ENCODE measurements around the gene CD79B. TPM values are rescaled to one million over a fixed set of nuclear protein-coding genes. Genes with fewer than 3 reads are reported as not detected.
"Not testable (repeated sequence)": the region's sequence is repeated elsewhere in the genome, so short reads cannot be mapped to it uniquely, and the experiment has no call there.

CD79B gene
- total and polyA plus RNA-seq, 4 experiments from 2014 or later: 16.4 to 57.2 (median 35.8) TPM

- H3K4me1 Mint-ChIP-seq; H3K36me3 ChIP-seq (ENCODE audit: insufficient read depth, low read length); H3K27me3 ChIP-seq (ENCODE audit: insufficient read depth, low read length); H3K4me3 Mint-ChIP-seq; H3K9me3 Mint-ChIP-seq; H3K27ac ChIP-seq (ENCODE audit: low read depth, low read length); intact Hi-C loops (cut with micrococcal nuclease); H3K27me3 Mint-ChIP-seq; H3K4me3 ChIP-seq (ENCODE audit: low read length in 2 of 2); H3K36me3 Mint-ChIP-seq; H3K4me1 ChIP-seq (ENCODE audit: insufficient read depth, low read length); CTCF ChIA-PET (ENCODE audit: partially characterized antibody); POLR2A ChIA-PET (ENCODE audit: partially characterized antibody); H3K27ac Mint-ChIP-seq; H3K9me3 ChIP-seq (ENCODE audit: control insufficient read depth in 1 of 2, low read length in 2 of 2); DNase-seq: not testable (repeated sequence)
These were observed 39.7 kb downstream of the CD79B start for GRCh38 chr17:63892316-63893037.

GRCh38 chr17:63889026-63889848 lies 42.9 kb downstream of the CD79B start:
- H3K9me3 Mint-ChIP-seq; H3K4me1 ChIP-seq (ENCODE audit: insufficient read depth, low read length); H3K4me1 Mint-ChIP-seq; H3K4me3 ChIP-seq (ENCODE audit: low read length in 2 of 2); POLR2A ChIA-PET (ENCODE audit: partially characterized antibody); H3K27ac Mint-ChIP-seq; H3K36me3 Mint-ChIP-seq; H3K27ac ChIP-seq (ENCODE audit: low read depth, low read length); H3K27me3 ChIP-seq (ENCODE audit: insufficient read depth, low read length); H3K9me3 ChIP-seq (ENCODE audit: control insufficient read depth in 1 of 2, low read length in 2 of 2); intact Hi-C loops (cut with micrococcal nuclease); H3K27me3 Mint-ChIP-seq; H3K36me3 ChIP-seq (ENCODE audit: insufficient read depth, low read length): not testable (repeated sequence)
- peak in 4 of 5 donors; percentile 26 to 44 (median 36) for DNase-seq
- peak overlapping the region in 2 of 8 donors; percentile 17 to 53 for H3K4me3 Mint-ChIP-seq
- CTCF ChIA-PET (ENCODE audit: partially characterized antibody): interaction anchor here (0.7 to 3.4 kb wide), 17 partner anchors 8 to 382 kb away, joined by 3 to 23 read pairs (median 3); partner anchors contain the start of genes CD79B, GH1, GH2 and ICAM2

- H3K4me1 ChIP-seq (ENCODE audit: insufficient read depth, low read length); H3K27ac ChIP-seq (ENCODE audit: low read depth, low read length); H3K4me3 Mint-ChIP-seq; H3K36me3 Mint-ChIP-seq; H3K27ac Mint-ChIP-seq; H3K27me3 ChIP-seq (ENCODE audit: insufficient read depth, low read length); H3K27me3 Mint-ChIP-seq; DNase-seq; H3K36me3 ChIP-seq (ENCODE audit: insufficient read depth, low read length); H3K4me3 ChIP-seq (ENCODE audit: low read length in 2 of 2); H3K9me3 ChIP-seq (ENCODE audit: control insufficient read depth in 1 of 2, low read length in 2 of 2); POLR2A ChIA-PET (ENCODE audit: partially characterized antibody); H3K9me3 Mint-ChIP-seq; intact Hi-C loops (cut with micrococcal nuclease): not testable (repeated sequence)
- CTCF ChIA-PET (ENCODE audit: partially characterized antibody): interaction anchor here (1.7 kb wide), 1 partner anchor 264 kb away, joined by 4 read pairs; no protein-coding TSS in a partner anchor
- peaks cover 5 to 10% (median 8%) of the 10 kb centered on the region in 4 donors for H3K4me1 Mint-ChIP-seq
These were observed 47.0 kb downstream of the CD79B start for GRCh38 chr17:63885119-63885518.

- POLR2A ChIA-PET (ENCODE audit: partially characterized antibody); H3K27ac Mint-ChIP-seq; H3K27ac ChIP-seq (ENCODE audit: low read depth, low read length); H3K4me3 ChIP-seq (ENCODE audit: low read length in 2 of 2); intact Hi-C loops (cut with micrococcal nuclease); H3K27me3 ChIP-seq (ENCODE audit: insufficient read depth, low read length); H3K4me3 Mint-ChIP-seq; H3K9me3 Mint-ChIP-seq; H3K27me3 Mint-ChIP-seq; H3K4me1 ChIP-seq (ENCODE audit: insufficient read depth, low read length); H3K36me3 ChIP-seq (ENCODE audit: insufficient read depth, low read length); H3K36me3 Mint-ChIP-seq; H3K4me1 Mint-ChIP-seq; DNase-seq; H3K9me3 ChIP-seq (ENCODE audit: control insufficient read depth in 1 of 2, low read length in 2 of 2): not testable (repeated sequence)
- CTCF ChIA-PET (ENCODE audit: partially characterized antibody): interaction anchor here (0.6 to 1.8 kb wide), 10 partner anchors 13 to 513 kb away, joined by 3 to 7 read pairs (median 4); no protein-coding TSS in a partner anchor
These were observed 49.5 kb downstream of the CD79B start for GRCh38 chr17:63882626-63883126.

- Mint-ChIP-seq H3K4me1 (peaks cover 0 to 3% (median 0%) of the 10 kb centered on the region in 4 donors), H3K9me3 (no peaks in the 10 kb centered on the region), H3K27me3 (peaks cover 0 to 3% of the 10 kb centered on the region in 2 donors), H3K4me3 (peak within 1 kb of the TSS in 1 of 8 donors; percentile 0), H3K27ac (peak within 1 kb of the TSS in 2 of 7 donors; percentile 48 to 53), H3K36me3 (no peaks in the 10 kb centered on the region)
- no peaks in the 10 kb centered on the region for H3K36me3 ChIP-seq (ENCODE audit: insufficient read depth, low read length)
- H3K4me1 ChIP-seq (ENCODE audit: insufficient read depth, low read length): no peaks in the 10 kb centered on the region
- H3K27me3 ChIP-seq (ENCODE audit: insufficient read depth, low read length): no peaks in the 10 kb centered on the region
- H3K4me3 ChIP-seq (ENCODE audit: low read length in 2 of 2): no peak within 1 kb of the TSS
- peak; percentile 51 to 64 (median 56) for DNase-seq
- POLR2A ChIA-PET (ENCODE audit: partially characterized antibody): no interaction called here
- H3K9me3 ChIP-seq (ENCODE audit: control insufficient read depth in 1 of 2, low read length in 2 of 2): no peaks in the 10 kb centered on the region
- intact Hi-C loops (cut with micrococcal nuclease): no loop called here
- CTCF ChIA-PET (ENCODE audit: partially characterized antibody): interaction anchor here (0.6 to 1.8 kb wide), 10 partner anchors 8 to 513 kb away, joined by 3 to 7 read pairs (median 4); no protein-coding TSS in a partner anchor
- H3K27ac ChIP-seq (ENCODE audit: low read depth, low read length): no peak within 1 kb of the TSS
These were observed 50.1 kb downstream of the CD79B start, which contains the start of gene GH2 for GRCh38 chr17:63881935-63882601. Gene GH2 (minus strand): TSS chr17:63881944. CDS start chr17:63881801, 143 bp downstream.

- DNase-seq; H3K4me3 Mint-ChIP-seq; H3K27me3 ChIP-seq (ENCODE audit: insufficient read depth, low read length); H3K4me1 Mint-ChIP-seq; H3K36me3 ChIP-seq (ENCODE audit: insufficient read depth, low read length); POLR2A ChIA-PET (ENCODE audit: partially characterized antibody); H3K9me3 ChIP-seq (ENCODE audit: control insufficient read depth in 1 of 2, low read length in 2 of 2); H3K9me3 Mint-ChIP-seq; H3K4me3 ChIP-seq (ENCODE audit: low read length in 2 of 2); intact Hi-C loops (cut with micrococcal nuclease); H3K27me3 Mint-ChIP-seq; H3K36me3 Mint-ChIP-seq; H3K27ac ChIP-seq (ENCODE audit: low read depth, low read length); H3K4me1 ChIP-seq (ENCODE audit: insufficient read depth, low read length): not testable (repeated sequence)
- CTCF ChIA-PET (ENCODE audit: partially characterized antibody): interaction anchor here (0.8 to 1.7 kb wide), 5 partner anchors 9 to 148 kb away, joined by 3 to 4 read pairs (median 4); no protein-coding TSS in a partner anchor
- H3K27ac Mint-ChIP-seq: peak overlapping the region in 1 of 7 donors; percentile 53
These were observed 50.8 kb downstream of the CD79B start for GRCh38 chr17:63881337-63881736.

GRCh38 chr17:63880706-63881105 lies 51.4 kb downstream of the CD79B start:
- Mint-ChIP-seq H3K4me1 (peaks cover 0 to 3% (median 0%) of the 10 kb centered on the region in 4 donors), H3K36me3 (no peaks in the 10 kb centered on the region), H3K27me3 (peaks cover 0 to 3% of the 10 kb centered on the region in 2 donors), H3K4me3 (no peak overlapping the region), H3K27ac (no peak overlapping the region), H3K9me3 (no peaks in the 10 kb centered on the region)
- H3K27ac ChIP-seq (ENCODE audit: low read depth, low read length): no peak overlapping the region
- H3K9me3 ChIP-seq (ENCODE audit: control insufficient read depth in 1 of 2, low read length in 2 of 2): no peaks in the 10 kb centered on the region
- no peaks in the 10 kb centered on the region for H3K27me3 ChIP-seq (ENCODE audit: insufficient read depth, low read length)
- DNase-seq: no peak
- H3K4me1 ChIP-seq (ENCODE audit: insufficient read depth, low read length): no peaks in the 10 kb centered on the region
- intact Hi-C loops (cut with micrococcal nuclease): no loop called here
- ChIA-PET CTCF (ENCODE audit: partially characterized antibody) (interaction anchor here (1.1 kb wide), 1 partner anchor 13 kb away, joined by 4 read pairs; no protein-coding TSS in a partner anchor), POLR2A (ENCODE audit: partially characterized antibody) (no interaction called here)
- no peaks in the 10 kb centered on the region for H3K36me3 ChIP-seq (ENCODE audit: insufficient read depth, low read length)
- no peak overlapping the region for H3K4me3 ChIP-seq (ENCODE audit: low read length in 2 of 2)

Measured in CD4-positive, alpha-beta memory T cell (primary cell).